ENCODE measurements around the gene AGAP1. TPM values are rescaled to one million over a fixed set of nuclear protein-coding genes. Genes with fewer than 3 reads are reported as not detected.

The AGAP1 gene
- total RNA-seq, 1 donor from 2014 or later, result 39.4 TPM

- H3K27ac ChIP-seq (ENCODE audit: low read depth, low read length), result no peak overlapping the region
- no peaks in the 10 kb centered on the region for H3K9me3 ChIP-seq (ENCODE audit: insufficient read depth, low read depth, low read length)
- DNase-seq (ENCODE audit: low read depth), result no peak
- H3K79me2 ChIP-seq (ENCODE audit: insufficient read depth, low read length), result peaks cover 19% of the 10 kb centered on the region
- H3K36me3 ChIP-seq (ENCODE audit: insufficient read depth, low read length), result no peaks in the 10 kb centered on the region
- H3K27ac Mint-ChIP-seq (ENCODE audit: unreplicated experiment), result no peak overlapping the region
- H3K27me3 ChIP-seq (ENCODE audit: insufficient read depth, low read length), result no peaks in the 10 kb centered on the region
- H3K9ac ChIP-seq (ENCODE audit: low read length), result no peak overlapping the region
- no peak for TF ChIP-seq CTCF (IDR thresholded peaks at IDR 0.05; ENCODE audit: insufficient read depth, low read depth, low read length)
- H3K36me3 Mint-ChIP-seq (ENCODE audit: low read depth, unreplicated experiment), result no peaks in the 10 kb centered on the region
- no peaks in the 10 kb centered on the region for H3K27me3 Mint-ChIP-seq (ENCODE audit: low read depth, unreplicated experiment)
- no peak for FAIRE-seq
- peaks cover 70% of the 10 kb centered on the region for H4K20me1 ChIP-seq (ENCODE audit: insufficient read depth, low read length)
- no peaks in the 10 kb centered on the region for H3K9me3 Mint-ChIP-seq (ENCODE audit: unreplicated experiment)
- peaks cover under 1% of the 10 kb centered on the region for H3K4me1 ChIP-seq (ENCODE audit: insufficient read depth, low read length)
- H3K4me3 Mint-ChIP-seq (ENCODE audit: unreplicated experiment), result no peak overlapping the region
- no peak overlapping the region for H3K4me3 ChIP-seq (ENCODE audit: insufficient read depth, low read depth, low read length)
- no peak overlapping the region for H3K4me2 ChIP-seq (ENCODE audit: low read length)
- no peak overlapping the region for H2AFZ ChIP-seq (ENCODE audit: low read depth, low read length)
- H3K4me1 Mint-ChIP-seq (ENCODE audit: low read depth, unreplicated experiment), result peaks cover 12% of the 10 kb centered on the region
Observed at GRCh38 chr2:235582729-235583128, 88.9 kb downstream of the AGAP1 start.

GRCh38 chr2:235583144-235583543, 89.3 kb downstream of the AGAP1 start:
- no peak overlapping the region for H3K9ac ChIP-seq (ENCODE audit: low read length)
- H3K36me3 Mint-ChIP-seq (ENCODE audit: low read depth, unreplicated experiment), result no peaks in the 10 kb centered on the region
- TF ChIP-seq EZH2 (IDR thresholded peaks at IDR 0.05; ENCODE audit: insufficient read depth, low read length), result no peak
- TF ChIP-seq CTCF (IDR thresholded peaks at IDR 0.05; ENCODE audit: insufficient read depth, low read depth, low read length), result no peak
- no peak overlapping the region for H3K4me3 ChIP-seq (ENCODE audit: insufficient read depth, low read depth, low read length)
- H3K36me3 ChIP-seq (ENCODE audit: insufficient read depth, low read length), result no peaks in the 10 kb centered on the region
- no peak overlapping the region for H3K27ac Mint-ChIP-seq (ENCODE audit: unreplicated experiment)
- no peaks in the 10 kb centered on the region for H3K27me3 Mint-ChIP-seq (ENCODE audit: low read depth, unreplicated experiment)
- no peaks in the 10 kb centered on the region for H3K9me3 Mint-ChIP-seq (ENCODE audit: unreplicated experiment)
- H3K9me3 ChIP-seq (ENCODE audit: insufficient read depth, low read depth, low read length), result no peaks in the 10 kb centered on the region
- no peaks in the 10 kb centered on the region for H3K27me3 ChIP-seq (ENCODE audit: insufficient read depth, low read length)
- no peak overlapping the region for H2AFZ ChIP-seq (ENCODE audit: low read depth, low read length)
- no peak overlapping the region for H3K4me3 Mint-ChIP-seq (ENCODE audit: unreplicated experiment)
- no peaks in the 10 kb centered on the region for H3K4me1 ChIP-seq (ENCODE audit: insufficient read depth, low read length)
- peaks cover 15% of the 10 kb centered on the region for H3K79me2 ChIP-seq (ENCODE audit: insufficient read depth, low read length)
- peaks cover 8% of the 10 kb centered on the region for H3K4me1 Mint-ChIP-seq (ENCODE audit: low read depth, unreplicated experiment)
- H3K27ac ChIP-seq (ENCODE audit: low read depth, low read length), result no peak overlapping the region
- no peak overlapping the region for H3K4me2 ChIP-seq (ENCODE audit: low read length)
- H4K20me1 ChIP-seq (ENCODE audit: insufficient read depth, low read length), result peaks cover 69% of the 10 kb centered on the region
- DNase-seq (ENCODE audit: low read depth), result no peak
- no peak for FAIRE-seq

- peaks cover 74% of the 10 kb centered on the region for H4K20me1 ChIP-seq (ENCODE audit: insufficient read depth, low read length)
- no peaks in the 10 kb centered on the region for H3K27me3 ChIP-seq (ENCODE audit: insufficient read depth, low read length)
- no peaks in the 10 kb centered on the region for H3K9me3 ChIP-seq (ENCODE audit: insufficient read depth, low read depth, low read length)
- no peak overlapping the region for H3K4me3 Mint-ChIP-seq (ENCODE audit: unreplicated experiment)
- DNase-seq (ENCODE audit: low read depth) (no peak), FAIRE-seq (no peak)
- H3K36me3 Mint-ChIP-seq (ENCODE audit: low read depth, unreplicated experiment), result no peaks in the 10 kb centered on the region
- H3K4me1 Mint-ChIP-seq (ENCODE audit: low read depth, unreplicated experiment), result peaks cover 7% of the 10 kb centered on the region
- no peak overlapping the region for H3K27ac Mint-ChIP-seq (ENCODE audit: unreplicated experiment)
- peaks cover 14% of the 10 kb centered on the region for H3K79me2 ChIP-seq (ENCODE audit: insufficient read depth, low read length)
- H3K4me3 ChIP-seq (ENCODE audit: insufficient read depth, low read depth, low read length), result no peak overlapping the region
- H3K27ac ChIP-seq (ENCODE audit: low read depth, low read length), result no peak overlapping the region
- H3K4me2 ChIP-seq (ENCODE audit: low read length), result no peak overlapping the region
- no peak overlapping the region for H3K9ac ChIP-seq (ENCODE audit: low read length)
- H2AFZ ChIP-seq (ENCODE audit: low read depth, low read length), result no peak overlapping the region
- TF ChIP-seq CTCF (IDR thresholded peaks at IDR 0.05; ENCODE audit: insufficient read depth, low read depth, low read length), result no peak
- no peak for TF ChIP-seq EZH2 (IDR thresholded peaks at IDR 0.05; ENCODE audit: insufficient read depth, low read length)
- H3K9me3 Mint-ChIP-seq (ENCODE audit: unreplicated experiment), result no peaks in the 10 kb centered on the region
- H3K36me3 ChIP-seq (ENCODE audit: insufficient read depth, low read length), result no peaks in the 10 kb centered on the region
- no peaks in the 10 kb centered on the region for H3K4me1 ChIP-seq (ENCODE audit: insufficient read depth, low read length)
- no peaks in the 10 kb centered on the region for H3K27me3 Mint-ChIP-seq (ENCODE audit: low read depth, unreplicated experiment)
Observed at GRCh38 chr2:235583925-235584637, 90.2 kb downstream of the AGAP1 start.
